ENCODE results near the gene SPECC1L.
"Not testable (repeated sequence)": the region's sequence is repeated elsewhere in the genome, so short reads cannot be mapped to it uniquely, and the experiment has no call there.

DNA sequence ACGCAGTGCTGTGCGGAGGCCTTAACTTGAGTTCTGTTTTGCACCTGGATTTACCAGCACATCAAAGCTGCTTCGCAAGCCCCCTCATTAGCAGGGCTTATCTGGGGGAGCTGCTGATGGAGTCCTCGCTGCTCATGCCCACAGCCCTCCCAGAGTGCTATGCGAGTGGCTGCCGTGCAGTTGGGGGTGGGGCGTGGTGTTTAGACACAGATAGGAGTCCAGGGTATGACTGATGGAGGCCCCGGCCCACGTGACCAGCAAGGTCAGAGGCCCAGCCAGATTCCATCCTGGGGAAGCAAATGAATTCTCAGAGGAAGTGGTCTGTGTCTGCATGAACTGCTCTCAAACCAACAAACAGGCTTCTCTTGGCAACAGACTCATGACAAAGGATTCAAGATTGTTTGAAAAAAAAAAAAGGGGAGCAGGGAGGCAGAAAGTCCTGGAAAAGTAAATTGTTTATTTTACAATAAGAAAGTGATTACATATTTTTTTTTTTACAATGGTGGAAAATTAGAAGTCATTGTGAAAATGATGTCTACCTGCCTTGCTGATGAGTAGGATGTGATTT, 6.2 kb upstream of the SPECC1L start:
- not testable (repeated sequence) for TF ChIP-seq CTCF (conservative IDR thresholded peaks at IDR 0.05; ENCODE audit: low read length); EZH2phosphoT487 (IDR thresholded peaks at IDR 0.05; ENCODE audit: borderline replicate concordance)

Measured in Loucy (cell line).